ENCODE results near the gene SST.

- no peak for TF ChIP-seq CTCF (conservative IDR thresholded peaks at IDR 0.05 in 1 of 2, IDR thresholded peaks at IDR 0.05 in 1 of 2; ENCODE audit: extremely low read depth in 1 of 2, insufficient read depth in 1 of 2, low read depth in 1 of 2, low read length in 2 of 2)
- TF ChIP-seq EZH2 (IDR thresholded peaks at IDR 0.05; ENCODE audit: borderline replicate concordance, low read length) = no peak
Measured at GRCh38 chr3:187636528-187636927, 33.7 kb downstream of the SST start.
